ENCODE measurements around the gene S1PR2.

Gene S1PR2

GRCh38 chr19:10230861-10231611, at the start of gene S1PR2:
TSS of gene S1PR2 (minus strand) at chr19:10231331. CDS start at chr19:10224905, 6,426 bp downstream.
- DNase-seq (ENCODE audit: extremely low read depth, low read depth) = no peak

GRCh38 chr19:10279737-10280442, 48.8 kb upstream of the S1PR2 start:
- no peak for TF ChIP-seq CTCF (IDR thresholded peaks at IDR 0.05; ENCODE audit: low read depth, low read length)
- no peak for DNase-seq (ENCODE audit: extremely low read depth, low read depth)

More at GRCh38 chr19:10230861-10231611, at the start of gene S1PR2:
- no peak for TF ChIP-seq CTCF (IDR thresholded peaks at IDR 0.05; ENCODE audit: low read depth, low read length)

- DNase-seq (ENCODE audit: extremely low read depth, low read depth) = no peak
Measured at GRCh38 chr19:10278935-10279334, 47.8 kb upstream of the S1PR2 start.

GRCh38 chr19:10277795-10278589, 46.9 kb upstream of the S1PR2 start:
- no peak for DNase-seq (ENCODE audit: extremely low read depth, low read depth)
- no peak for TF ChIP-seq CTCF (IDR thresholded peaks at IDR 0.05; ENCODE audit: low read depth, low read length)

More at GRCh38 chr19:10278935-10279334, 47.8 kb upstream of the S1PR2 start:
- no peak for TF ChIP-seq CTCF (IDR thresholded peaks at IDR 0.05; ENCODE audit: low read depth, low read length)

GRCh38 chr19:10274589-10274988, 43.5 kb upstream of the S1PR2 start:
- TF ChIP-seq CTCF (IDR thresholded peaks at IDR 0.05; ENCODE audit: low read depth, low read length) = no peak
- DNase-seq (ENCODE audit: extremely low read depth, low read depth) = no peak

- no peak for TF ChIP-seq CTCF (IDR thresholded peaks at IDR 0.05; ENCODE audit: low read depth, low read length)
- no peak for DNase-seq (ENCODE audit: extremely low read depth, low read depth)
Measured at GRCh38 chr19:10271543-10272086, 40.5 kb upstream of the S1PR2 start.

Data from AG09319 (cell line).